HT-29 (cell line): ENCODE measurements around the gene PDLIM1. TPM values are rescaled to one million over a fixed set of nuclear protein-coding genes. Genes with fewer than 3 reads are reported as not detected.
"Not testable (repeated sequence)": the region's sequence is repeated elsewhere in the genome, so short reads cannot be mapped to it uniquely, and the experiment has no call there.

Experiments used
- DNase-seq: peaks from one replicate; pipeline ENCODE4 v3.0.0-alpha.2; 2015; ENCODE audit warnings: low spot score
- total RNA-seq: library from RNA; depleted of rRNA; stranded (reverse); fragments of >200 nt; shearing (Covaris generic); gene quantifications from 2 replicates; pipeline ENCODE4 v1.2.3, GENCODE V29; 2014; rRNA removed

Gene PDLIM1
- total RNA-seq, 1 experiment from 2014 or later: 25.3 TPM

DNA sequence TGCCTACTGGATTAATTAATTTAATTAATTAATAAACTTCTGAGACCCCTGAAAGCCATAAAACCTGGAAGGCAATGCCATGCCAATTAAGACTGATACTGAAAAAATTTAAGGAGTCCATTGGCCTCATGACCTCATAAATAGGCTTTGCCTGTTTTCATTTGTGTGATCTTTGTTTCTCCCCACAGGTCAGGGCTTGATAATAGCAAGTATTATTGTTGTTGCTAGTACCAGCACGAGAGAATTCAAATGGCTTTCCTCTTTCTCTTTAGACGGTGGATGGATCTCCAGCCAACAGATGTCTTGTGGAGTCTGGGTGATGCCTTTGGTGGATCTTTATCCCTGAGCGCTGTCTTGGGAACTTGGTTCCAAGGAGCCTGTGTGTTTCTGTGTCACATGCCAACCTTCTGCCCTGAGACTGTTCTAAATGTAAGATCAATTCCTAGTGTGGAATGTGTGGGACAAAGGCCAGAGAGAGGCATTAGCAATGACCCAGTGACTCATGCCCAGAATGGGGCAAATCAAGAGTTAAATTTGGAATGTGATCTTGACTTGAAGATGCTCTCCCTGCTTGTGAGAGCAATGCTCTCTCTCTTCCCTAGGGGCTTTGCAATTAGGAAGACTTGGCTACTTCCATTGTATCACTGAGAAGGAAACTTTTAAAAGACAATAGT, 79.1 kb downstream of the PDLIM1 start:
- DNase-seq: no peak

DNA sequence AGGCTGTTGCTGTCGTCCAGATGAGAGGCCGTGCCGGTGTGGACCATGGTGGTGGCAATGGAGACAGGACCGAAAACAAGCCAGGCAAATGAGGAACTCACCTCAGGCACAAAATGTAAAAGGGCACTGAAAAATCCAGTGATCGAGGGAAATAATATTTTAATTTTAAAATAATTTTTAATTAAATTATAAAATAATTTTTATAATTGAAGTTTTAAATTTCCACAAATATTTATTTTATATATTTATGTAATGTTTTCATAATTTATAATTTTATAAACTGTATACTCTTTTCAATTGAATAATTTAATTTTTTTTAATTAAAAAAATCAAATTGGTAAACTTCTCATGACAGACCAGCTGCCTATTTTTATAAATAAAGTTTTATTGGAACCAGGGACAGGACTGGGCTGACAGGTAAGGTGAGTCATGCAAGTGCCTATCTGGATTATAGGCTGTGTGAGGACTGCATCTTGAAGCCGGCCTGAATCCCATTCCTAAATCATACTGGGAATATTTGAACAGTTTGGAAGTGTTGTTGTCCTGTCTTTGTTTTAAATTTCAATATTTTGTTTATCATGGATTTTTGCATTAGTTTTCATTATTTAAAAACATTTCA, 81.2 kb downstream of the PDLIM1 start:
- DNase-seq: no peak

DNA sequence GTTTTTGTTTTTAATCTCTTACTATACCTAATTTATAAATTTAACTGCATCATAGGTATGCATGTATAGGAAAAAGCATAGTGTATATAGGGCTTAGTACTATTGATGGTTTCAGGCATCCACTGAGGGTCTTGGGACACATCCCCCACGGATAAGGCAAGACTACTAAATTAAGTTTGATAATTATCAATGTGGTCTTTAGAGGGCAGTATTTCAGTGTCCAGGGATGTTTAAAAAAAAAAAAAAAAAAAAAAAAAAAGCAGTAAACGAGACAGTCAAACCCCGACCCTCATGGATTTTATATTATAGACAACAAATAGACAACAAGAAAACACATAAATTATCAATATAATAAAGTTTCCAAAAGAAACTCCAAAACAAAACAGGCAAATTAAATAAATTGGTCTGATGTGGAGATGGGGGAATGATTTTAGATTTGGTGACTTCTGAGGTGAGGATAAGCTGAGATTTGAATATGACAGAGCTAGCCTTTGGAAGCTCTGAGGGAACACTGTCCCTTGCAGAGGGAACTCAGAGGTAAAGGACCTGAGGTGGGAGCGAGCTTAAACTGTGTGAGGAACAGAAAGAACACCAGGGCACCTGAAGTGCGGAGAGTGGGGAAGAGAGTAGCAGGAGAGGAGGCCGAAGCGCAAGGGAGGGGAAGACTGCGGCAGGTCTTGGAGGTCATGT, 82.0 kb downstream of the PDLIM1 start:
- DNase-seq: peak; percentile 19

DNA sequence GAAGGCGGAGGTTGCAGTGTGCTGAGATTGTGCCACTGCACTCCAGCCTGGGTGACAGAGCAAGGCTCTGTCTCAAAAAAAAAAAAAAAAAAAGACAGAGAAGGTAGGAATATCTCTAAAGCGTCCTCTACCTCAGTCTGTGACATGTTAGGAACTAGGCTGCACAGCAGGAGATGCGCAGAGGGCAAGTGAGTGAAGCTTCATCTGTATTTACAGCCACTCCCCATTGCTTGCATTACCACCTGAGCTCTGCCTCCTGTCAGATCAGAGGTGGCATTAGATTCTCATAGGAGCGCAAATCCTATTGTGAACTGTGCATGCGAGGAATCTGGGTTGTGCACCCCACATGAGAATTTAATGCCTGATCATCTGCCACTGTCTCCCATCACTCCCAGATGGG, 87.9 kb downstream of the PDLIM1 start:
- not testable (repeated sequence) for DNase-seq

DNA sequence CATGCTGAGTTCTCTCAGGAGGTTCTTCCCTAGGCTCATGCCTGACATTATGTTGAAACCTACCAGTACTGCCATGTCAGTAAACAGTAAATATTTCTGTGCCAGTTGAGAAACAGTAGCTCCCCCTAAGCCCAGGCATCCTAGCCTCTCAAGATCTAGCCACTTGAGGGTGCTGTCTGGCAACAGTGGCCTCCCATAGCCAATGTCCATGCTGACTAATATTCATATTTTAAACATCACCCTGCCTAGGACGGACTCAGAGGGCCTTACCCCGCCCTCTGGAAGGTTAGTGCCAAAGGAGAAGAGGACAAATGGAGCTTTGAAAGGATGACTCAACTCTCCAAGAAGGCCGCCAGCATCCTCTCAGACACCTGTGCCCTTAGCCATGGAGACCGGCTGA, 89.1 kb downstream of the PDLIM1 start:
- peak; percentile 2 for DNase-seq

DNA sequence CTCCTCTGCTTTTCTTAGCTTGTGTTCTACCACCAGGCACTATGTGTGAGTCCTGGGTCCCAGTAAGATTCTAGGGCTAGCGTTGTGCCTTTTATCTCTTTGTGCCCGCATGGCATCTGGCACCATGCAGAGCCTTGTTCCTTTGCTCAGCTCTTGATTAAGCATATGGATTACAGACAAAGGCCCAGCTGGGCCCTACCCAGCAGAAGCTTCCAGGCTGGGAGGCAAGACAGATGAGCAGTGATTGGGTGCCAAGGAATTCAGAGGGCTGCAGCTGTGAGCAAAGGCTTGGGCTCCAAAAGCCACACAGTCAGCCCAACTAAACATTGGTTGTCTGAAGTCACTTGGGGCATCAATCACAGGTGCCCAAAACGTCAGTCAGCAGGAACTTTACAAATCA, 94.8 kb downstream of the PDLIM1 start:
- DNase-seq: no peak

DNA sequence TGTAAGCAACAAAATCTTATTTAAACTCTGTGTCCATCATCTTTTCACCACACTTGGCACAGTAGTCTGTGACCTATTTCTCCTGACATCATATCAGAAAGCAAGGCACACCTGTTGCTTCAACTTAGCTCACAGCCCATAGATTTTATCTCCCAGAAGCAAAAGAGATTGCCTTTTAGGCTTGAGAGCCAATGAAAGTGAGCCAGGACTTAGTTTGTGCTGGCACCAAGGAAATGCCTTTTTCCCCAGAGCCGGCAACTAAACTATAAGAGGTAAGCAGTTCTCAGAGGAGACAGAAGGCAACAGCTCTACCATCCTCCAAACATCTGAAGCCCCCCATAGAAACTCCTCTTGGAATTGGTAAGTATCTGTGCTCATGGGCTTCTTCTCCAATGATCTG, 96.9 kb downstream of the PDLIM1 start, which contains the start of gene ACSM6:
TSS of gene ACSM6 (plus strand) at position 295 of the 400 bp plus-strand sequence. CDS start 248 bp downstream, outside the sequence.
- DNase-seq: no peak

DNA sequence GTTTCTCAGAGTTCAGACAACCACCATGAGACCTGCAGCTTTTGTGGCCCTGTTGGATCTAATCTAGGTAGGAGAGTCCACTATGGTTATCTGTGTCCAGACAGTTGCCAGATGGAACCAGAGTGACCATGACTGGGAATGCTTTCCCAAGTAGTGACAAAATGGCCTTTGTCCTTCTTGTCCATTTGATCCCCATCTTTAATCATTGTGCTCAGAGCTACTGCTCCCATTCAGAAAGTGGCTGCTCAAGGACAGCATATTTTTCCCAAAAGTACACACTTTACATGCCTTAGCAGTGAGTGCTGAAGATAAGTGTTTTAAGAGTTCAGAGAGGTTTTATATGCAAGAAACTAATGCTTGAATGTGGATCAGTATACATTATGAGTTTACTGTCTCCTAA, 102.2 kb downstream of the PDLIM1 start:
- no peak for DNase-seq

DNA sequence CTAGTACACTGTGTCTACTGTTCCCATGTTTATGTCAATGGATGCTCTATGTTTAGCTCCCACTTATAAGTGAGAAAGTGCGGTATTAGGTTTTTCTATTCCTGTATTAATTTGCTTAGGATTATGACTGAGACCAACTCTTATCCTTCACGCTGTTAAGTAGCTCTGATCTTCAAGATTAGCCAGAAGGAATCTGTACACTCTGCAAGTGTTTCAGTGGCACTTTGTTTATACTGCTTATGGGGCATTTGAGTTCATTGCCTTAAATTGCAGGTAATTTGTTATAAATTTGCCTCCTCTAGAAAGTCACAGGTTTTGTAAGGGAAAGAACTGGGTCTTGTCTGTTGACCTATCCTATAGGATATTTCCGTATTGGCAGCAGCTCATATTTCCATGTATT, 103.2 kb downstream of the PDLIM1 start:
- DNase-seq: no peak

Other genes starting within 250 kb of the PDLIM1 start
- not detected in 2 replicates for gene CYP2C8, start 221.5 kb downstream of the PDLIM1 start, total RNA-seq
- not detected in 2 replicates for gene ACSM6, start 96.8 kb downstream of the PDLIM1 start, total RNA-seq